Stimulated activated CD4-positive, alpha-beta T cell treated with anti-CD3 and anti-CD28 coated beads, Interleukin-2, amount 100 ng/mL, for 48 hours (primary cell): ENCODE results near the gene ANO2.

Experiments used
- DNase-seq, 2 donors: peaks; one replicate each; pipeline ENCODE4 v3.0.0-alpha.2; 2020

The ANO2 gene

GRCh38 chr12:5945071-5946008 lies at the start of gene ANO2:
Gene ANO2 (minus strand): TSS chr12:5945259. CDS start chr12:5945217, 42 bp downstream.
- DNase-seq, result no peak

GRCh38 chr12:5989621-5990020 lies 44.6 kb upstream of the ANO2 start:
- DNase-seq, result no peak

DNA sequence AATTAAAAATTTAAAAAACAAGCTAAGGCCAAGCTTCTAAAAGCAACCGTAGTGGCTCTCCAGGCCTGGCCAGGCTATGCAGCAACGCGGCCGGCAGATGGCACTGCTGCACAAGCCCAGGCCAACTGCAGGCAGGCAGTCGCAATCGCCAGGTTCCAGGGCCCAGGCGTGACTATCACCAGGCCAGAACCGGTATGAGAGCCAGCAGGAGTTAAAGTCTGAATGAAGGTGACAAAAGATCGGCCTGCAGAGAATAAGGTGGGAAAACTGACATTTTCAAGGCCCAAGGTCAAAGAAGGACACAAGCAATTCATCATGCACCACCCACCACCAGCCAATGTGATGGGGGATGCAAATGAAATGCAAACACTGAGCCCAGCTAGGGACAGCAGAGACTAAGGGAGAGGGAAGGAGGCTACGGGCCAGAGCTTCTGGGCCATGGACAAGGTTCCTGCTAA lies 43.6 kb upstream of the ANO2 start:
- peak; percentile 72 for DNase-seq

- DNase-seq, result no peak
Observed at GRCh38 chr12:5988088-5988487, 43.0 kb upstream of the ANO2 start.

DNA sequence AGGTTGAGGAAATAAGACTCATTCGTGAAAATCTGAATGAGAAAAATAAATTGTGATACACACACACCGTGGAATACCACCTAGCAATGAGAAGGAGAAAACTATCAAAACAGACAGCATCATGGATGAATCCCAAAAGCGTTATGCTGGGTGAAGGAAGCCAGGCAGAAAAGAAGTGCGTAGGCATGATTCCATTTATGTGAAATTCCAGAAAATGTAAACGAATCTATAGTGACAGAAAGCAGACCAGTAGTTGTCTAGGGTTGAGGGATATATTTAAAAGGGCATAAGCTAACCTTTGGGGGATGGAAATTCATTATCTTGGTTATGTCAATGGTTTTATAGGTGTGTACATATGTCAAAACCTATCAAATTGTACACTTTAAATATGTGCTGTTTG lies 42.5 kb upstream of the ANO2 start:
- no peak for DNase-seq

GRCh38 chr12:5985471-5985870 lies 40.4 kb upstream of the ANO2 start:
- DNase-seq, result no peak

- DNase-seq, result no peak
Observed at GRCh38 chr12:5984873-5985272, 39.8 kb upstream of the ANO2 start.

DNA sequence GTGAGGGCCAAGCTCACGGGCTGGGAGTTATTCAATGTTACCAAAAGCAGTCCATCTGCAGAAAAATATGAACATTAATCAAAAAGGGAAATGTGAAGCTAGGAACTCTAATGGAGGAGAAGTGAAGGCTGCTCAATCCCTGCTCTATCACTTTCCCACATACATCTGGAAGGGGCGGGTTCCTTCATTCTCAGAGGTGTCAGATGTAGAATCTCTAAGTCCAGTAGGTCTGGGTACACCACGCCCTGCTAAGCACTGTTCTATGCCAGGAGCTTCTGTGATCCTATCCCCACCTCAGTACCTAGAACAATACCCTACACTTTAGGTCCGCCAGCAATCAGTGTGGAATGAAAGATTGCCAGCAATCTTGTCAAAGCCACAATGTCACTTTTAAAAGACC lies 37.0 kb upstream of the ANO2 start:
- no peak for DNase-seq

DNA sequence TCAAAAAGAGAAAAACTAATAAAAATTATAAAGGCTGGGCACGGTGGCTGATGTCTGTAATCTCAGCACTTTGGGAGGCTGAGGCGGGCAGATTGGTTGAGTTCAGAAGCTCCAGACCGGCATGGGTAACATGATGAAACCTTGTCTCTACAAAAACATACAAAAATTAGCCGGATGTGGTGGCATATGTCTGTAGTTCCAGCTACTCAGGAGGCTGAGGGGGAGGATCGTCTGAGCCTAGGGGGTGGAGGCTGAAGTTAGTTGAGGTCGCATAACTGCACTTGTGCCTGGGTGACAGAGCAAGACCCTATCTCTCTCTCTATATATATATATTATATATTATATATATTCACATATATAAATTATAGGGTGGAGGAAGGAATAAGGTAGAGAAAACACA lies 32.5 kb upstream of the ANO2 start:
- no peak for DNase-seq

DNA sequence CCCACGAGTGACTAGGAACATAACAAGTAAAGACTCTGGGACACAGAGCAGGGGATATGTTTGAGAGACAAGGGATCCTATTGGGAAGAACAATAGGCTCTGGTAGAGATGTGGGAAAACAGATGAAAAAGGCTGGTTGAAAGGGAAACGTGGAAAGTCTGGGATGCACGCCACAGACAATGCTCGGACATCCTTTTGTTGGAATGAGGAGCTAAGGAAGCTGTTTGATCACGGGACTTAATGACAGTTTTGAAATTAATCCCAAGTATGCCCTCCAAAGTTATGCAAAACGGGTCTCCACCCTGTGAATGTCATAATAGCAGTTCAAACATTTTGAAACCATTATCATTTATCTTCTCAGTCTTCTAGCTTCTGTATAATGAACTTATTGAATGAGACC lies 31.7 kb upstream of the ANO2 start:
- DNase-seq, result no peak

DNA sequence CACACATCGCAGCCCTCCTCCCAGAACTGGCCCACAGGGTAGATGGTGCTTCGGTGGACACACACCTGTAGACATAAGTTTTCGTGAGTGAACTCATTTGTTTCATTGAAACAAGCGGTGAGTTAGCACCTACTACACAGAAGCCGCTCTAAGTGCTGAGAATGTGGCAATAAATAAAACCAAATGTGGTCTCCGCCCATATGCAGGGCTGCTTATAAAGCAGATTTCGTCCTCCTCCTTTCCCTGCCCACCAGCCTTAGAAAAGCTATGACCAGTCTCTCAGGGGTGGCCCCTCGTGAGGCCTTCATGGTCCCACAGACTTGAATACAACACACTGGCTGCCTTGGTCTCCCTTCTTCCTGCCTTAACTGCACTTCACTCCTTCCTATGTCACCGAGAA lies 31.1 kb upstream of the ANO2 start:
- DNase-seq, result no peak

- DNase-seq, result no peak
Observed at GRCh38 chr12:5973461-5974115, 28.5 kb upstream of the ANO2 start.

- no peak for DNase-seq
Observed at GRCh38 chr12:5972387-5972786, 27.3 kb upstream of the ANO2 start.

DNA sequence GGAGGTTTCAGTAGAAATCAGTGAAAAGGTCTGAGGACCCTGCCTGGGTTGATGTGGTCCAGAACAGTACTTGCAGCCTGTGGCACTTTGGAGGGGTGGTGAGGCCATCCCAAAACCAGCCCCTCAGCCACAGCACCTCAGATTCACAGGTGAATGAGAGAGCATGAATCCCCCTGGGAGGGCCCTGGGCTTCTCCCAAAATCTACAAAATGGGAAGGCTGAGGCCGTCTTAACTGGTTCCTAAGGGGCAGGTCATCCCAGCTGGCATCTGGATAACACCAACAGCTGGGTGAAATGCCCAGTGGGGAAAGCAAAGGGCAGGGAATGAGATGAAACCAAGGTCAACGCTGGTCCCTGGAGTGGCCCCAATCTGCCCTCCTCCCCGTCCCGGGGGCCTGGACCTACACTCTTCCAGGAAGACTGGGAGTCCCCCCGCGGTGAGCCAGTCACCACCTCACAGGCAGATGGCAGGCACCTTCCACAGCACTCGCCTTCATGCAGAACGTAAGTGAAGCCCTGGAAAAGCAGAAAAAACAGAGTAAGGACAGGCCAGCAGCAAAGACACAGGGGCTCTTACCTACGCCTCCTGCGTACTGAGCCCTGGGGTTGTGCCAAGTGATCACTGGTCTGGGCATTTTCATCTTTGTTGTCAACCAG lies 26.3 kb upstream of the ANO2 start:
- DNase-seq, result no peak

DNA sequence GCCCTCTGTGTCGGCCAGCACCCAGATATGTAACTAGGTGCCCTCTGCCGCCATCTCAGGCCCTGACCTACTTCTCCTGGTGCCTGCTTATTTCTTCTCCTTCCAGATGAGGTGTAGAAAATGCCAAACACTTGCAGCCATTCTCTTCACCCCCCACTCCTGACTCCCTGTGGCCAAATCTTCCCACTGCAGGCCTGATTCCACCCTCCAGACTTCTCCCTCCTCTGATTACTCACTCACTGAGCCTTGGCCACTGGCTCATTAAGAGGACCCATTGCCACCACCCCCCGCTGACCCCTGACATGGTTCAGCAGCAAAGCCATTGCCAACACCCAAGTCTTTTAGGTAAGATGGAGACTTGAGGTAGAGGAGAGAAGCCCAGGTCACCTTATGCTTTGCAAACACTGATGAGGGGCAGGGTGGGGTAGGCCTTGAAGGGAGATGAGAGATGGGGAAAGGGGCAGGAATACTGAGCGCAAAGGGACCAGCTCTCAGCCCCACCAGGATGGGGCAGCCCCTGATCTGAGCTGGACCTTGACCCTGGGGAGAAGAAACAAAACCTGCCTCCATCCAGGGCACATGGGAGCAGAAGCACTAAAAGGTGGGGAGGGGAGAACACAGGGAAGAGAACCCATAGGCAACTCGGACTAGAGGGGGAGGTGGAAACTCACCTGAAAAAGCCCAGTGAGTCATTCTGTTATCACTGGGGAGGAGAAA lies 25.1 kb upstream of the ANO2 start:
- no peak for DNase-seq

DNA sequence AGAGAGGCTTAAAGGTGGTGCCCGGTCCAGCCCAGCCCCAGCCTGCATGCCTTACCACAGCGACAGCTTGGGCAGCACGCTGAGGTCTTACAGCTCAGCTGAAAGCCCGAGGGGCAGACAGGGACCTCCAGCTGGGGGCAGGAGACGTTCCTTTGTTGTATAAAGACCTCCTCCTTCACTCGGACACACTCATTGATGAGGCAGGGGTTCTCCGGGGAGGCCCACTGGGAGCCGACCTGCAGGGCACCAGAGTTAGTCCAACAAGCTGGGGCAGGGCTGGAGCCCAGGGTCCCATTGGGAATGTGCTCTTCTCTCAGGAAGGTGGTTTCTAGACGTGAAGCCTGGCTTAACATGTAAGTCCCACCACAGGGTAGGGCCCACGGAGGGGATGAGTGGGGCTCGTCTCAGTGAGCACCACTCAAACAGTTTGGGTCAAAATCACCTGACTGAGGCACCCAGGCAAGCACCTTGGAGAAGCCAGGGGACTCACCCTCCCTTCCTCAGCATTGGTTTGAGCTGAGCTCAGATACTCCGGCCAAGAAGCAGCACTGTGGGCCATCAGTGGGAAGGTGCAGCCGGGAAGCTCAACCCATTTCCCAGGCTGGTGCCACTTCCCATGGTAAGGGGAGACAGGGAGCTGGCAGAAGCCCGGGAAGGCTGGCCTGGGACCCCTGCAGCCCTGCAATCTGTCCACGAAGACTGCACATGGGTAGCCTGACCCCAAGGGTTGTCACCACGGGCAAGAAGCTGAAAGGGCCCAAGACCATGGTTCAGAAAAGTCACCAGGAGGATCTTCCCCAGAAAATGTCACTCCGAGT lies 24.3 kb upstream of the ANO2 start:
- DNase-seq, result no peak

DNA sequence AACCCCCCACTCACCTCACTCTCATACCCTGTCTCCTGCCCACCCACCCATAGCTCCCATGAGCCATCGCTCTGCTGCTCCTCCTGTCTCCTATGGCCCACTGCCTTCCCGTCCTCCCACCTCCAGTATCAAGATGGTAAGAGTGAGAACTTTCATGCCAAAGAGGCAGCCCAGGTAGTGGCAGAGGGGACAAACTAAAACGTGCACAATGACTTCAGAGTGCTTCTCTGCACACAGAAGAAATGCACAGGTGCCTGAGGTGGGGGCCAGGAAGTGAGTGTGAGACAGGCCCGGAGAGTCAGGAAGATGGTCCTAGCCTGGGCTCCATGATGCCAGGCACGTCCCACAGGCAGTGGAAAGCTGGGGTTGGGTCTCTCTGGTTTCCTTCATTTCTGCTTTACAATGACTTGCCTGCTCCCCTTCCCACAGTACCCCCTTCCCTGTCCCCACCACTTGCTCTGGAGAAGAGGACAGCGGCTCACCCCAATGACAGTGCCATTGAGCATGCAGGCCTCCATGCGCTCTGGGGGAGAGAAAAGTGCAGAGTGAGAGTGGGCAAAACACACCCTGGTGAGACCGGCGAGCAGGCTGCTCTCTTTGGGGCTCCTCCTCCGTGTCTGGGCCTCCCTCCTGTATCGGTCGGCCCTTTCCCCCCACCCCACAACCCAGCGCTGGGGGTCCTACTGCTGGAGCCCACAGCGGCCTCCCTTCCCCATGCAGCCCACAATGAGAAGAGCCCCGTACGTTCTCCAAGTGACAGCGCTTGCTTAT lies 22.8 kb upstream of the ANO2 start:
- no peak for DNase-seq

- DNase-seq, result no peak
Observed at GRCh38 chr12:5966486-5967095, 21.5 kb upstream of the ANO2 start.

- DNase-seq, result peak; percentile 44 to 57
Observed at GRCh38 chr12:5965950-5966383, 20.9 kb upstream of the ANO2 start.
